HG03442 (cell line): ENCODE data around the gene TXNDC11.

Experiments
- ATAC-seq: cut with Tn5 transposase; IDR thresholded peaks from one replicate; pipeline ENCODE4 v1.9.1; 2021; ENCODE audit warnings: mild to moderate bottlenecking, moderate library complexity; ENCODE audit not compliant: unreplicated experiment

The TXNDC11 gene

GRCh38 chr16:11721781-11722467, 20.7 kb downstream of the TXNDC11 start:
- ATAC-seq: no peak

GRCh38 chr16:11719762-11720161, 22.9 kb downstream of the TXNDC11 start:
- no peak for ATAC-seq

GRCh38 chr16:11719171-11719570, 23.5 kb downstream of the TXNDC11 start:
- ATAC-seq: no peak

GRCh38 chr16:11717811-11718210, 24.8 kb downstream of the TXNDC11 start:
- ATAC-seq: no peak

- ATAC-seq: no peak
Measured at GRCh38 chr16:11716336-11716735, 26.3 kb downstream of the TXNDC11 start.

- ATAC-seq: no peak
Measured at GRCh38 chr16:11715246-11715947, 27.3 kb downstream of the TXNDC11 start.

- ATAC-seq: no peak
Measured at GRCh38 chr16:11712122-11712521, 30.5 kb downstream of the TXNDC11 start.

- no peak for ATAC-seq
Measured at GRCh38 chr16:11711662-11712061, 31.0 kb downstream of the TXNDC11 start.

- ATAC-seq: no peak
Measured at GRCh38 chr16:11708421-11708820, 34.2 kb downstream of the TXNDC11 start.

GRCh38 chr16:11707679-11708197, 34.9 kb downstream of the TXNDC11 start:
- no peak for ATAC-seq

- ATAC-seq: no peak
Measured at GRCh38 chr16:11706180-11706742, 36.4 kb downstream of the TXNDC11 start.

GRCh38 chr16:11705311-11706025, 37.2 kb downstream of the TXNDC11 start:
- ATAC-seq: no peak

- ATAC-seq: no peak
Measured at GRCh38 chr16:11700264-11701029, 42.2 kb downstream of the TXNDC11 start.

GRCh38 chr16:11699234-11699894, 43.3 kb downstream of the TXNDC11 start:
- no peak for ATAC-seq

GRCh38 chr16:11698271-11698689, 44.4 kb downstream of the TXNDC11 start:
- ATAC-seq: no peak

- ATAC-seq: no peak
Measured at GRCh38 chr16:11697319-11697718, 45.3 kb downstream of the TXNDC11 start.

GRCh38 chr16:11696266-11697012, 46.2 kb downstream of the TXNDC11 start:
- no peak for ATAC-seq

GRCh38 chr16:11692651-11693050, 50.0 kb downstream of the TXNDC11 start:
- no peak for ATAC-seq

- no peak for ATAC-seq
Measured at GRCh38 chr16:11692171-11692570, 50.5 kb downstream of the TXNDC11 start.
